Keratinocyte (primary cell): ENCODE results near the gene SCAMP2.

Experiments
- EZH2 ChIP-seq: IDR thresholded peaks from one replicate; pipeline ENCODE4 v1.6.1; 2012; ENCODE audit warnings: inconsistent platforms, mild to moderate bottlenecking, low read length, moderate library complexity
- TF ChIP-seq, protein P1 (sequence below), 3 experiments: IDR thresholded peaks in 1 of 3; conservative IDR thresholded peaks in 1 of 3; optimal IDR thresholded peaks in 1 of 3; 2 replicates in 2 of 3; 3 replicates in 1 of 3; pipeline versions ENCODE3 to v1.5.1; 2011; ENCODE audit warnings: low read length in 3 of 3, mild to moderate bottlenecking in 3 of 3, moderate library complexity in 2 of 3, control low read depth in 1 of 3, inconsistent platforms in 1 of 3; ENCODE audit not compliant: insufficient read depth in 2 of 3; ENCODE audit errors: extremely low read depth in 1 of 3

DNA sequence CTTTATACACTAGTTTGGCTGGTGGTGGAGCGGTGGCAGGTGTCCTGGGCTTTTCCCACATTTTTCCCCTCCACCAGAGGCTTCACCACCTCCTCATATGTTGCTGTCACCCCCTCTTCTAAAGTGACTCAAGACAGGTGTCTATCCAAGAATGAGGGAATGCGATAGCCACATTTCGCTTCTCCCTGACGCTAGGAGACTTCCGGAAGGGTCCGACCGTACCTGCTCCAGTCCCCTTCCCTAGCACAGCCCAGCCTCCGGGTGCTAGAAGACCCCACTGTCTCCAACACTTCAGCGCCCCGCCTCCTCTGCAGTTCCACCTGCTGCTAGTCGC, 496 bp downstream of the SCAMP2 start:
- TF ChIP-seq, protein P1, sequence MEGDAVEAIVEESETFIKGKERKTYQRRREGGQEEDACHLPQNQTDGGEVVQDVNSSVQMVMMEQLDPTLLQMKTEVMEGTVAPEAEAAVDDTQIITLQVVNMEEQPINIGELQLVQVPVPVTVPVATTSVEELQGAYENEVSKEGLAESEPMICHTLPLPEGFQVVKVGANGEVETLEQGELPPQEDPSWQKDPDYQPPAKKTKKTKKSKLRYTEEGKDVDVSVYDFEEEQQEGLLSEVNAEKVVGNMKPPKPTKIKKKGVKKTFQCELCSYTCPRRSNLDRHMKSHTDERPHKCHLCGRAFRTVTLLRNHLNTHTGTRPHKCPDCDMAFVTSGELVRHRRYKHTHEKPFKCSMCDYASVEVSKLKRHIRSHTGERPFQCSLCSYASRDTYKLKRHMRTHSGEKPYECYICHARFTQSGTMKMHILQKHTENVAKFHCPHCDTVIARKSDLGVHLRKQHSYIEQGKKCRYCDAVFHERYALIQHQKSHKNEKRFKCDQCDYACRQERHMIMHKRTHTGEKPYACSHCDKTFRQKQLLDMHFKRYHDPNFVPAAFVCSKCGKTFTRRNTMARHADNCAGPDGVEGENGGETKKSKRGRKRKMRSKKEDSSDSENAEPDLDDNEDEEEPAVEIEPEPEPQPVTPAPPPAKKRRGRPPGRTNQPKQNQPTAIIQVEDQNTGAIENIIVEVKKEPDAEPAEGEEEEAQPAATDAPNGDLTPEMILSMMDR (optimal IDR thresholded peaks at IDR 0.05 in 1 of 3, IDR thresholded peaks at IDR 0.05 in 1 of 3, conservative IDR thresholded peaks at IDR 0.05 in 1 of 3; ENCODE audit: extremely low read depth in 1 of 3, insufficient read depth in 2 of 3, low read length in 3 of 3), result no peak
- TF ChIP-seq EZH2, result no peak
